NCI-H774 (cell line): ENCODE measurements around the gene POLN.

Source experiments
- DNase-seq: peaks from one replicate; lab custom pipeline; 2025; lab: John Stamatoyannopoulos, UW

Gene POLN

GRCh38 chr4:2069986-2070385, 171.9 kb downstream of the POLN start:
- no peak for DNase-seq

- DNase-seq: no peak
Measured at GRCh38 chr4:2069161-2069971, 172.6 kb downstream of the POLN start.

- DNase-seq: no peak
Measured at GRCh38 chr4:2068566-2068965, 173.4 kb downstream of the POLN start.

GRCh38 chr4:2068198-2068470, 173.8 kb downstream of the POLN start:
- no peak for DNase-seq

GRCh38 chr4:2067446-2068197, 174.3 kb downstream of the POLN start:
- DNase-seq: no peak

GRCh38 chr4:2066571-2067445, 175.1 kb downstream of the POLN start:
- DNase-seq: no peak

GRCh38 chr4:2066011-2066551, 175.8 kb downstream of the POLN start:
- DNase-seq: no peak

- DNase-seq: no peak
Measured at GRCh38 chr4:2065106-2065930, 176.6 kb downstream of the POLN start.

GRCh38 chr4:2064276-2064991, 177.5 kb downstream of the POLN start:
- DNase-seq: no peak

- no peak for DNase-seq
Measured at GRCh38 chr4:2063557-2064275, 178.2 kb downstream of the POLN start.

GRCh38 chr4:2062808-2063524, 179.0 kb downstream of the POLN start:
- DNase-seq: no peak

GRCh38 chr4:2062168-2062807, 179.6 kb downstream of the POLN start:
- DNase-seq: no peak

- DNase-seq: no peak
Measured at GRCh38 chr4:2061186-2062131, 180.5 kb downstream of the POLN start.

GRCh38 chr4:2060611-2061185, 181.2 kb downstream of the POLN start:
- DNase-seq: peak; percentile 20

GRCh38 chr4:2059726-2060602, 182.0 kb downstream of the POLN start:
- no peak for DNase-seq

- peak; percentile 14 for DNase-seq
Measured at GRCh38 chr4:2059046-2059725, 182.7 kb downstream of the POLN start, which contains the start of gene NAT8L. Gene NAT8L, plus strand, starts transcription at chr4:2059327. Its CDS starts 185 bp downstream, at chr4:2059512.
